Mononuclear cell (primary cell): Measurements from ENCODE around the gene CHMP1B. TPM values are rescaled to one million over a fixed set of nuclear protein-coding genes. Genes with fewer than 3 reads are reported as not detected.

ENCODE experiments used
- H3K27me3 ChIP-seq: 2 replicates; pipeline ENCODE4 v1.6.0; 2011; ENCODE audit warnings: low read length, control low read depth; ENCODE audit not compliant: insufficient read depth
- H3K4me1 ChIP-seq: 2 replicates; pipeline ENCODE4 v1.5.1; 2011; ENCODE audit warnings: mild to moderate bottlenecking, low read length, control low read depth; ENCODE audit not compliant: insufficient read depth
- H3K4me3 ChIP-seq: 2 replicates; pipeline ENCODE4 v1.5.1; 2011; ENCODE audit warnings: mild to moderate bottlenecking, low read length, moderate library complexity
- H3K9me3 ChIP-seq: 2 replicates; pipeline ENCODE4 v1.5.1; 2011; ENCODE audit warnings: low read depth, mild to moderate bottlenecking, control low read depth, low read length
- total RNA-seq: library from RNA; depleted of rRNA; stranded (reverse); fragments of >200 nt; gene quantifications from one replicate; pipeline ENCODE4 v1.2.3, GENCODE V29; 2012

CHMP1B gene
- total RNA-seq = 211 TPM

- peaks cover 34% of the 10 kb centered on the region for H3K4me1 ChIP-seq
- H3K4me3 ChIP-seq = peak within 1 kb of the TSS; percentile 85
- H3K27me3 ChIP-seq = no peaks in the 10 kb centered on the region
- H3K9me3 ChIP-seq = no peaks in the 10 kb centered on the region
These were observed at the start of gene CHMP1B for GRCh38 chr18:11851146-11851805. Gene CHMP1B (plus strand): TSS chr18:11851413. CDS start chr18:11851512, 99 bp downstream.

GRCh38 chr18:11801573-11801972 is 49.6 kb upstream of the CHMP1B start:
- H3K4me3 ChIP-seq = no peak overlapping the region
- H3K4me1 ChIP-seq = no peaks in the 10 kb centered on the region
- H3K9me3 ChIP-seq = no peaks in the 10 kb centered on the region
- no peaks in the 10 kb centered on the region for H3K27me3 ChIP-seq

- Histone ChIP-seq H3K9me3 (no peaks in the 10 kb centered on the region), H3K4me1 (no peaks in the 10 kb centered on the region), H3K4me3 (no peak overlapping the region), H3K27me3 (no peaks in the 10 kb centered on the region)
These were observed 49.1 kb upstream of the CHMP1B start for GRCh38 chr18:11802158-11802557.

GRCh38 chr18:11802586-11802985 is 48.6 kb upstream of the CHMP1B start:
- no peaks in the 10 kb centered on the region for H3K4me1 ChIP-seq
- H3K27me3 ChIP-seq = no peaks in the 10 kb centered on the region
- H3K9me3 ChIP-seq = no peaks in the 10 kb centered on the region
- H3K4me3 ChIP-seq = no peak overlapping the region

- Histone ChIP-seq H3K4me3 (no peak overlapping the region), H3K27me3 (no peaks in the 10 kb centered on the region), H3K4me1 (no peaks in the 10 kb centered on the region), H3K9me3 (no peaks in the 10 kb centered on the region)
These were observed 44.0 kb upstream of the CHMP1B start for GRCh38 chr18:11807233-11807632.

GRCh38 chr18:11808001-11808855 is 43.0 kb upstream of the CHMP1B start:
- Histone ChIP-seq H3K27me3 (no peaks in the 10 kb centered on the region), H3K9me3 (no peaks in the 10 kb centered on the region), H3K4me3 (no peak overlapping the region), H3K4me1 (no peaks in the 10 kb centered on the region)

- Histone ChIP-seq H3K27me3 (no peaks in the 10 kb centered on the region), H3K9me3 (no peaks in the 10 kb centered on the region), H3K4me3 (no peak overlapping the region), H3K4me1 (no peaks in the 10 kb centered on the region)
These were observed 41.3 kb upstream of the CHMP1B start for GRCh38 chr18:11809895-11810294.

GRCh38 chr18:11810379-11810778 is 40.8 kb upstream of the CHMP1B start:
- no peaks in the 10 kb centered on the region for H3K4me1 ChIP-seq
- no peaks in the 10 kb centered on the region for H3K27me3 ChIP-seq
- H3K4me3 ChIP-seq = no peak overlapping the region
- no peaks in the 10 kb centered on the region for H3K9me3 ChIP-seq

GRCh38 chr18:11811009-11811408 is 40.2 kb upstream of the CHMP1B start:
- no peaks in the 10 kb centered on the region for H3K9me3 ChIP-seq
- H3K27me3 ChIP-seq = no peaks in the 10 kb centered on the region
- H3K4me1 ChIP-seq = no peaks in the 10 kb centered on the region
- H3K4me3 ChIP-seq = no peak overlapping the region

- Histone ChIP-seq H3K4me1 (no peaks in the 10 kb centered on the region), H3K4me3 (no peak overlapping the region), H3K27me3 (no peaks in the 10 kb centered on the region), H3K9me3 (no peaks in the 10 kb centered on the region)
These were observed 34.0 kb upstream of the CHMP1B start for GRCh38 chr18:11817229-11817628.

GRCh38 chr18:11818486-11819203 is 32.6 kb upstream of the CHMP1B start:
- Histone ChIP-seq H3K9me3 (no peaks in the 10 kb centered on the region), H3K4me3 (no peak overlapping the region), H3K27me3 (no peaks in the 10 kb centered on the region), H3K4me1 (no peaks in the 10 kb centered on the region)

GRCh38 chr18:11819938-11820337 is 31.3 kb upstream of the CHMP1B start:
- H3K9me3 ChIP-seq = no peaks in the 10 kb centered on the region
- no peaks in the 10 kb centered on the region for H3K27me3 ChIP-seq
- no peaks in the 10 kb centered on the region for H3K4me1 ChIP-seq
- H3K4me3 ChIP-seq = no peak overlapping the region

GRCh38 chr18:11820697-11821096 is 30.5 kb upstream of the CHMP1B start:
- no peaks in the 10 kb centered on the region for H3K9me3 ChIP-seq
- no peak overlapping the region for H3K4me3 ChIP-seq
- H3K27me3 ChIP-seq = no peaks in the 10 kb centered on the region
- H3K4me1 ChIP-seq = no peaks in the 10 kb centered on the region

- no peaks in the 10 kb centered on the region for H3K4me1 ChIP-seq
- no peaks in the 10 kb centered on the region for H3K27me3 ChIP-seq
- no peak overlapping the region for H3K4me3 ChIP-seq
- H3K9me3 ChIP-seq = no peaks in the 10 kb centered on the region
These were observed 30.0 kb upstream of the CHMP1B start for GRCh38 chr18:11821208-11821607.

GRCh38 chr18:11821643-11822237 is 29.5 kb upstream of the CHMP1B start:
- Histone ChIP-seq H3K4me1 (no peaks in the 10 kb centered on the region), H3K27me3 (no peaks in the 10 kb centered on the region), H3K9me3 (no peaks in the 10 kb centered on the region), H3K4me3 (no peak overlapping the region)
